HuH-7 (cell line): ENCODE results near the gene TFB1M.
"Not testable (repeated sequence)": the region's sequence is repeated elsewhere in the genome, so short reads cannot be mapped to it uniquely, and the experiment has no call there.

ENCODE experiments used
- DNase-seq: peaks from one replicate; pipeline ENCODE4 v3.0.0; 2011; ENCODE audit warnings: low spot score

TFB1M gene

GRCh38 chr6:155297669-155298068 is 16.6 kb downstream of the TFB1M start:
- DNase-seq = no peak

- no peak for DNase-seq
These were observed 21.6 kb downstream of the TFB1M start for GRCh38 chr6:155292711-155293110.

GRCh38 chr6:155291291-155291690 is 23.0 kb downstream of the TFB1M start:
- DNase-seq = no peak

GRCh38 chr6:155290491-155290890 is 23.8 kb downstream of the TFB1M start:
- DNase-seq = no peak

GRCh38 chr6:155287762-155288161 is 26.5 kb downstream of the TFB1M start:
- no peak for DNase-seq

GRCh38 chr6:155284775-155285174 is 29.5 kb downstream of the TFB1M start:
- no peak for DNase-seq

GRCh38 chr6:155278319-155279049 is 35.8 kb downstream of the TFB1M start:
- no peak for DNase-seq

GRCh38 chr6:155276638-155277037 is 37.6 kb downstream of the TFB1M start:
- DNase-seq = no peak

GRCh38 chr6:155275808-155276480 is 38.3 kb downstream of the TFB1M start:
- DNase-seq = no peak

GRCh38 chr6:155274533-155274932 is 39.8 kb downstream of the TFB1M start:
- no peak for DNase-seq

- no peak for DNase-seq
These were observed 40.2 kb downstream of the TFB1M start for GRCh38 chr6:155274106-155274505.

- DNase-seq = no peak
These were observed 40.9 kb downstream of the TFB1M start for GRCh38 chr6:155273431-155273830.

- no peak for DNase-seq
These were observed 41.7 kb downstream of the TFB1M start for GRCh38 chr6:155272353-155273232.

GRCh38 chr6:155271145-155271544 is 43.1 kb downstream of the TFB1M start:
- no peak for DNase-seq

- no peak for DNase-seq
These were observed 43.7 kb downstream of the TFB1M start for GRCh38 chr6:155270561-155271091.

GRCh38 chr6:155269765-155270164 is 44.5 kb downstream of the TFB1M start:
- DNase-seq = no peak

GRCh38 chr6:155268088-155268867 is 46.0 kb downstream of the TFB1M start:
- not testable (repeated sequence) for DNase-seq

- DNase-seq = no peak
These were observed 46.9 kb downstream of the TFB1M start for GRCh38 chr6:155267411-155267810.

GRCh38 chr6:155265843-155266535 is 48.3 kb downstream of the TFB1M start:
- DNase-seq = no peak

GRCh38 chr6:155264693-155265320 is 49.5 kb downstream of the TFB1M start:
- DNase-seq = no peak
